Islet of Langerhans (tissue), 1 donor: Measurements from ENCODE around the gene CORIN.
A peak's percentile ranks its signal among the peaks of the same experiment; 100 is the strongest.
"Not testable (repeated sequence)": the region's sequence is repeated elsewhere in the genome, so short reads cannot be mapped to it uniquely, and the experiment has no call there.

Source experiments
- FAIRE-seq: peaks from one replicate; lab custom pipeline; 2011; peaks lifted over from hg19 to GRCh38; lab: Jason Lieb, UNC

The CORIN gene

DNA sequence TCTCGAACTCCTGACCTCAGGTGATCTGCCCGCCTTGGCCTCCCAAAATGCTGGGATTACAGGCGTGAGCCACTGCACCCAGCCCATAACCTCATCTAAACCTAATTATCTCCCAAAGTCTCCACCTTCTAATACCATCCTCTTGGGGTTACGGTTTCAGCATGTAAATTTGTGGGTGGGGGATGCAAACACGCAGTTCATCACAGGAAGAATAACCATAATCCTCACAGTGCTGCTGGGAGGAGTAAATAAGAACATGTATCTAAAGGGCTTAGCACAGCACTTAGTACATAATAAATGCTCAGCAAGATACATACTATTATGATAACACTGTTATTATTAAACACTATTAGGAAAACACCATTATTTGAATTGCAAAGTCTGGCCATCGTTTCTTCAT lies 116.4 kb downstream of the CORIN start:
- FAIRE-seq: no peak

DNA sequence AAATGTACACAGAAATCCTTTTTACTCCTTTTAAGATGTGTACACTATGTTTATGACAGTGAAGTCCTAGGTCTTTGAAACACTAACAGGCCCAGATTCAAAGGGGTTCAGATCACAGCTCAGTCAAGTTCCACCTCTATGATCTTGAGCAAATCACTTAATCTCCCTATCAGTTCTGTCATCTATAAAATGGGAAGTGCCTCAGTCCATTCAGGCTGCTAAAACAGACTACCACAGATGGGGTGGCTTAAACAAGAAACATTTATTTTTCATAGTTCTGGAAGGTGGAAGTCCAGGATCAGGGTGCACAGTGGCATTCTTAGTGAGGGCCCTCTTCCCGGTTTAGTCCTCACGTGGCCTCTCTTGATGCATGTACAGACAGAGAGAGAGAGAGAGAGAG lies 117.1 kb downstream of the CORIN start:
- no peak for FAIRE-seq

- FAIRE-seq: no peak
Observed at GRCh38 chr4:47719576-47719975, 118.3 kb downstream of the CORIN start.

DNA sequence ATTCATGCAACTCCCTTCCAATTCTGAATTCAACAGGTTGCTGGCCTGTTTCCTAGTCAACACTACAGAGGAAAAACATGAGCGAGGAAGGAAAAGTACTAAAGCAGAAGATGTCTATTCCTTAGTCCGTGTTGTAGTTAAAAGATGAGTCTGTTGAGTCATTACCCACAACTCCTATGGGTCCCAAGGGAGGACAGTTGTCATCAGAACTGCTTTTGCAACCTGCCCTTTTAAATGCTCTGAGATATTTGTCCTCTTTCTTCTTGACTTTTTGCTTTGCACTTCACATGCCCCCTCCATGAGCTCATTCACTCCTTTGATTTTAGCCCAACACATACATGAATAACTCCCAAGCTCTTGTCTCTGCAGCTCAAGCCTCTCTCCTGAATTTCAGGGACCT lies 119.2 kb downstream of the CORIN start:
- FAIRE-seq: no peak

DNA sequence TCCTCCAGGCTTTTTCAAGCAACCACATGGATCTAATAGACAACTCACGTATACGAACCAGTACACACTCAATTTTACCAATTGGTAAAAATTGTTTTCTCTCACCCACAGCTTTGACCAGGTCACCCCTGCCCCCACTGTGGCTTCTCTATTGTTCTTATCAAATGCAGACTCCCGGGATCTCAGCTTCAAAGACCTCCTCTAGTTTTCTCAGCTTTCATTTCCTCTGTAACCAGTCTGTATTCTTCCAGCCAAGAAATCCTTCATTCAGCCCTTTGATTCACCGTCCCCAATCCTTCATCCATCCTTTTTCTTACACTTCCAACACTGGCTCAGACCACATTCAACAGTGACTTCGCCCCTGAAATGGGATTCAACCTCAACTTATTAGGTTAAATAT lies 120.7 kb downstream of the CORIN start:
- no peak for FAIRE-seq

DNA sequence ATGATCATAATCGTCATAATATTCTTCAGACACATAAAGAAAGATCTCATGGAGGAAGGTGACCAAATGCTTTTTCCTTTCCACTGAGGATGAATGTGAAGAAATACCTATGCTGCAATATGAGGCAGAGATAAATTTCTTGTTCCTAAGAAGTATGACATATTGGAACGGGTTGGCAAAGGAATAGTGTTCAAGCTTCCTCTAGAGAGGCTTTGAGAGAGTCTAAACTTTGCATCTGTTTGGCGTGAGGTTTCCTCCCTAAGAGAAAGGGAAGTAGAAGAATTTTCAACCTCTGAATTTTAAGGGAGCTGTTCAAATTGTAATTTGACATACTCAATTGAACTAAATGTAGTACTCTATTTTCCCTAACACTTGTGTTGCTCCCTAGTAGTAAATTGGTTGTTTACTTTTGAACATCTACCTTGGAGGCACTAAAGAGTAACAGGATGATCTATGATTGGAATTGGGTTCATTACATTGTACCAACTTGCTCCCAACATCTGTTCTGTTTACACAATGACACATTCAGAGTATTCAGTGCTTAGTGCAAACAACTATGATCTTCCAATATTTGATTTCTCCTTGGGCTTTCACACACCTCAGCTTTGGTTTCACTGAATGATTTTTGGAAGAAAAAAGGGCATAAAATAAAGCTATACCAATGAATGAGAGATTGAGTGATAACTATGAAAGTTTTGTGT lies 122.0 kb downstream of the CORIN start:
- FAIRE-seq: peak; percentile 97

- no peak for FAIRE-seq
Observed at GRCh38 chr4:47714269-47714668, 123.6 kb downstream of the CORIN start.

- no peak for FAIRE-seq
Observed at GRCh38 chr4:47713129-47713834, 124.6 kb downstream of the CORIN start.

GRCh38 chr4:47711646-47712045 lies 126.2 kb downstream of the CORIN start:
- no peak for FAIRE-seq

DNA sequence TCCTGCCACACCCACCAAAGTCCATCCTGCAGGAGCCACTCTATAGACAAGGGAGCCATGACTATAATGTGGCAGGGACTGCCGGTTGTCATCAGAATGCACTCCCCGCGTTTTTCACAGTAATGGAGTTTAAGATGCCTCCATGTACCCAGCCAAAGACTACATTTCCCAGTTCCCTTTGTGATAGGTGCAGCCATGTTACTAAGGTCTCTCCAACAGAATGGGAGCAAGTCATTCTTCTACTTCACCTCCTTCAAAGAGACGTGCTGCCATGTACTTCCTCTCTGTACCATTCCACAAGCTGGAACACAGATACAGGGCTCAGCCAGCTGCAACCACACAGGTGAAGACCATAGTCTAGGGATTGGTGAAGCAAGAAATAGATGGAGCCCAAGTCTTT lies 126.7 kb downstream of the CORIN start:
- no peak for FAIRE-seq

DNA sequence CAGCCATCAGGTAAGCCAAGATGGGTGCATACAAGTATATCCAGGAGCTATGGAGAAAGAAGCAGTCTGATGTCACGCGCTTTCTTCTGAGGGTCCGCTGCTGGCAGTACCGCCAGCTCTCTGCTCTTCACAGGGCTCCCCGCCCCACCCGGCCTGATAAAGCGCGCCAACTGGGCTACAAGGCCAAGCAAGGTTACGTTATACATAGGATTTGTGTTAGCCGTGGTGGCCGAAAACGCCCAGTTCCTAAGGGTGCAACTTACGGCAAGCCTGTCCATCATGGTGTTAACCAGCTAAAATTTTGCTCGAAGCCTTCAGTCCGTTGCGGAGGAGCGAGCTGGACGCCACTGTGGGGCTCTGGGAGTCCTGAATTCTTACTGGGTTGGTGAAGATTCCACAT lies 131.5 kb downstream of the CORIN start:
- not testable (repeated sequence) for FAIRE-seq

- no peak for FAIRE-seq
Observed at GRCh38 chr4:47705326-47705981, 132.4 kb downstream of the CORIN start.

- FAIRE-seq: no peak
Observed at GRCh38 chr4:47704693-47705325, 133.1 kb downstream of the CORIN start.

- no peak for FAIRE-seq
Observed at GRCh38 chr4:47703956-47704355, 133.9 kb downstream of the CORIN start.

DNA sequence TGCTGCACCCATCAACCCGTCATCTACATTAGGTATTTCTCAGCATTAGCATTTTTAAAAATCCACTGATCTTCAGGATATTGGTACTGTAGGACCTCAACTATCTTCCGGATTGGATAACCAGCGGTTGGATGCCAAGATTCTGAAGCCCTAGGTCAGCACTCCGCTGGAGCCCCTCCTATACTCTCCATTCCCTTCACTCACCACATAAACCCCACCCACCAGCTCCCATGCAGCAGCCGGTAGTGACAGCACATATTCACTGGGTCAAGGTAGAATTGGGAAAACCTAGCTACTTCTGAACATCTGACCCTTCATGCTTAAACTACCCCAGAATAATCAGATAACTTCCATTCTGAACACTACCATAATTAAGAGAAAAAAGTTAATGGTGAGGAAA lies 134.9 kb downstream of the CORIN start:
- no peak for FAIRE-seq

DNA sequence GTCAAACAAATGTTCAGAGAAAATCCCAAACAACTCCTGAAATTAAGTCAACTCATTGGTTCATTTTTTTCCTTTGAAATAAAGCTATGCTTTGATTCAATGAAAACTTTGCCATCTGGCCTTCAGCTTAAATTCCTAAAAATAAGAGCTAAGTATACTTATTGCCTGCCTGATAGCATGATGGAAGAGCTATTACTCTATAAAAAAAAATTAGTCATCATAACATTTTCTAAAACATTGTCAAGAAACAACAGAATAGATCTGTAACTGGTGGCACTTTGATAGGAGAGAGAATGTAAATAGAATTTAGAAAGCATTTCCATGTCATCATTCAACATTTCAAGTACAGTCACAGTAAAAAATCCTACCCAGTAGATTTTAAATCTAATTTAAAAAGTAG lies 136.6 kb downstream of the CORIN start:
- no peak for FAIRE-seq

GRCh38 chr4:47698837-47699236 lies 139.0 kb downstream of the CORIN start:
- no peak for FAIRE-seq

- no peak for FAIRE-seq
Observed at GRCh38 chr4:47696823-47697222, 141.0 kb downstream of the CORIN start.

GRCh38 chr4:47695260-47695659 lies 142.6 kb downstream of the CORIN start:
- FAIRE-seq: no peak

DNA sequence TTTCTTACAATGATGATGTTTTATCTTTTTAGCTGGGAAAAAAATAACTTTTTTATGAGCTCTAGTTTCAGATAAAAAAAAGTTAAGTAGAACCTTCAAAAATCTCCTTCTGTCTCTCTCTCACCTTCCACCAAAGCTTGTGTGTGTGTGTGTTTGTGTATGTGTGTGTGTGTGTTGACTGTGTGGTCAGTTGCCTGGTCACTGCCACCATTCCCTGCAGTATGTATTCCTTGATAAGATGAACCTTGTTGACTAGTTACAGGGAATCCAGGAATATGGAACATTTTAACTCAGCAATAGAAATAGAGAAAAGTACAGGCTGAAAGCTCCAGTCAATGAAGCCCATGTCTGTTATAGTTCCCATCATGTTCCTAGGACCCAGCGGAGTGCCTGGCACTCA lies 143.5 kb downstream of the CORIN start:
- FAIRE-seq: no peak

GRCh38 chr4:47692691-47693090 lies 145.2 kb downstream of the CORIN start:
- no peak for FAIRE-seq

DNA sequence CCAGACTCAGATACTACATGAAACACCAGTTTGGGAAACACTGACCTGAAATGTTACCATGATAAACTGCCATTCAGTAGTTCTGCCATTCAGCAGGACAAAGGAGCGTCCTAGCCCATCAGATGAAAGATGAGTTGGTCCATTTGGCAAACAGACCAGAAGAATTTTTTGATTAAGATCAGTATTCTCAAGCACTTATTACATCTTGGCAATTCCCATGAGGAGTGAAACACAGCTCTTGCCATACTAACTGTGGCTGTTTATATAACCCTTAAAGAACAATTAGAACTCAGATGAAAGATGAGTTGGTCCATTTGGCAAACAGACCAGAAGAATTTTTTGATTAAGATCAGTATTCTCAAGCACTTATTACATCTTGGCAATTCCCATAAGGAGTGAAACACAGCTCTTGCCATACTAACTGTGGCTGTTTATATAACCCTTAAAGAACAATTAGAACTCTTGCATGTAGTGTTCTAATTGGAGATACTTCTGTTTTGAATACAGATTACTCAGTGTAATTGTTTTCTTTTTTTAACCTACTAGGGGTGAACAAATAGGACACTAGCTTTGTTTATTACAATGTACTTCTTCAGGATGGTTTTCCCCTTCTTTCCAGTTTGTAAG lies 146.0 kb downstream of the CORIN start:
- FAIRE-seq: not testable (repeated sequence)

DNA sequence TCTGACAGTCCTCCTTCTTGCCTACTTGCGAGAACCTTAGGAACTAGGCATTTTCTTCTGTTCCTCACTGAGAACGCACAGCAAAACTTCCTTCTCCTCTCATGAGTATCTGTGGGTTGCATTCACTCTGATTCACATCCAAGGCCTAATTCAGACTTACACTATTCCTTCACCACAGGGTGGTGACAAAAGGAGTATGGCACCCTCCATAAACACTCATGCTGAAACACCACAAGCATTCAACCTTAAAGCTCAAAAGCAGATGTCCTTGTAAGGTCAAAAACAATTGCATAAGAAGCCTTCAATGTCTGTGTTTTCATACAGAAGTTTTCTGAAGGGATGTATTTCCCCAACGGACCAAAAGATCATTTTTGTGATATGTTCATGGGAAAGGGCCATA lies 147.3 kb downstream of the CORIN start:
- FAIRE-seq: no peak
